ENCODE data around the gene C14orf180. TPM values are rescaled to one million over a fixed set of nuclear protein-coding genes. Genes with fewer than 3 reads are reported as not detected.

Gene C14orf180
- total RNA-seq, 1 donor from 2014 or later = not detected

DNA sequence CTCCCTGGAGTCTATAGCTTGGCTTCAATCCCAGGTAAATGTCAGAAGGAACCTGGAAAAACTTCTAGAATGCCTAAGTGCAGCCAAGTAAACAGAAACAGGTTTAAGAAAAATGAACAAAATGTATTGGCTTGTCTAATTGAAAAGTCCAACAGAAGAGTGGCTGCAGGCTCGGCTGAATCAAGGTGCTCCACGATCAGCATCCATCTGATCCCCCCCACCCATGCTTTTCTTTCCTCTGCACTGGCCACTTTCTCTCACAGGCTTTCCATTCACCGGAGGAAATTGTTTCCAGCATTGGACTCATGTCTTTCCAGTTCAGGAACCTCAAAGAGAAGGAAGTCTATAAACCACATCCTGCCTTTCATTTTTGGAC is 42.0 kb upstream of the C14orf180 start:
- Mint-ChIP-seq H3K27ac (no peak overlapping the region), H3K27me3 (ENCODE audit: insufficient read depth, low read depth) (peaks cover 4% of the 10 kb centered on the region), H3K4me3 (no peak overlapping the region), H3K4me1 (no peaks in the 10 kb centered on the region), H3K36me3 (no peaks in the 10 kb centered on the region), H3K9me3 (no peaks in the 10 kb centered on the region)
- TF ChIP-seq, protein P1, sequence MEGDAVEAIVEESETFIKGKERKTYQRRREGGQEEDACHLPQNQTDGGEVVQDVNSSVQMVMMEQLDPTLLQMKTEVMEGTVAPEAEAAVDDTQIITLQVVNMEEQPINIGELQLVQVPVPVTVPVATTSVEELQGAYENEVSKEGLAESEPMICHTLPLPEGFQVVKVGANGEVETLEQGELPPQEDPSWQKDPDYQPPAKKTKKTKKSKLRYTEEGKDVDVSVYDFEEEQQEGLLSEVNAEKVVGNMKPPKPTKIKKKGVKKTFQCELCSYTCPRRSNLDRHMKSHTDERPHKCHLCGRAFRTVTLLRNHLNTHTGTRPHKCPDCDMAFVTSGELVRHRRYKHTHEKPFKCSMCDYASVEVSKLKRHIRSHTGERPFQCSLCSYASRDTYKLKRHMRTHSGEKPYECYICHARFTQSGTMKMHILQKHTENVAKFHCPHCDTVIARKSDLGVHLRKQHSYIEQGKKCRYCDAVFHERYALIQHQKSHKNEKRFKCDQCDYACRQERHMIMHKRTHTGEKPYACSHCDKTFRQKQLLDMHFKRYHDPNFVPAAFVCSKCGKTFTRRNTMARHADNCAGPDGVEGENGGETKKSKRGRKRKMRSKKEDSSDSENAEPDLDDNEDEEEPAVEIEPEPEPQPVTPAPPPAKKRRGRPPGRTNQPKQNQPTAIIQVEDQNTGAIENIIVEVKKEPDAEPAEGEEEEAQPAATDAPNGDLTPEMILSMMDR (IDR thresholded peaks at IDR 0.05) = no peak
- TF ChIP-seq EZH2 (IDR thresholded peaks at IDR 0.05) (no peak), EZH2phosphoT487 (IDR thresholded peaks at IDR 0.05) (no peak)
- Histone ChIP-seq H3K4me3 (no peak overlapping the region), H3K79me2 (ENCODE audit: low read depth) (no peaks in the 10 kb centered on the region), H3K27ac (no peak overlapping the region), H4K20me1 (ENCODE audit: low read depth) (no peaks in the 10 kb centered on the region), H3F3A (ENCODE audit: low read depth) (no peaks in the 10 kb centered on the region), H3K4me1 (no peaks in the 10 kb centered on the region), H3K4me2 (no peak overlapping the region), H3K9me3 (ENCODE audit: low read depth) (no peaks in the 10 kb centered on the region), H3K36me3 (no peaks in the 10 kb centered on the region), H3K9ac (no peak overlapping the region), H2AFZ (replicated peaks) (no peak overlapping the region), H3K27me3 (no peaks in the 10 kb centered on the region)
- DNase-seq (ENCODE audit: low spot score) = no peak

DNA sequence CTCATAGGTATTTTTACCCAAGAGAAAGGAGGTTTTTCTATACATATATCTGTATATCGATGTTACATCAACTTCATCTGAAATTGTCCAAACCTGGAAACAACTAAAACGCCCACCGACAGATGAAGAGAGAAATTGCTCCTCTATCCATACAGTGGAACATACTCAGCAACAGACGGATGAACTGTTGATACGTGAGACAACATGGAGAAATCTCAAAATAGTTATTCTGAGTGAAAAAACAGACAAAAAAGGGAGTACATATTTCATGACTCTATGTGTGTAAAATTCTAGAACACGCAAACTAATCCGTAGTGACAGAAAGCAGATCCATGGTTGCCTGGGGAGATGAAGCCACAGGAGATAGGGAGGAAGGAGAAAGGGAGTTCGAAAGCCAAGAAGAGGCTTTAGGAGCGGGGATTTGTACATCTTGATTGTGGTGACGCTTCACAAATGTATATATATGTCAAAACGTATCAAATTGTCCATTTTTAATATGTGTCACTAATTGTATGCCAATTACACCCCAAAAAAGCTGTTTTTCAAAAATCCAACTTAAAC is 37.6 kb upstream of the C14orf180 start:
- H4K20me1 ChIP-seq (ENCODE audit: low read depth) = no peaks in the 10 kb centered on the region
- no peaks in the 10 kb centered on the region for H3K9me3 Mint-ChIP-seq
- H3K27me3 ChIP-seq = no peaks in the 10 kb centered on the region
- no peak for DNase-seq (ENCODE audit: low spot score)
- TF ChIP-seq EZH2phosphoT487 (IDR thresholded peaks at IDR 0.05) (no peak), EZH2 (IDR thresholded peaks at IDR 0.05) (no peak)
- TF ChIP-seq, protein P1 (IDR thresholded peaks at IDR 0.05) = no peak
- no peaks in the 10 kb centered on the region for H3F3A ChIP-seq (ENCODE audit: low read depth)
- H3K4me3 ChIP-seq = no peak overlapping the region
- peaks cover 7% of the 10 kb centered on the region for H3K4me1 Mint-ChIP-seq
- H3K9me3 ChIP-seq (ENCODE audit: low read depth) = no peaks in the 10 kb centered on the region
- H3K27ac ChIP-seq = no peak overlapping the region
- no peak overlapping the region for H3K4me3 Mint-ChIP-seq
- peaks cover 2% of the 10 kb centered on the region for H3K27me3 Mint-ChIP-seq (ENCODE audit: insufficient read depth, low read depth)
- H3K79me2 ChIP-seq (ENCODE audit: low read depth) = no peaks in the 10 kb centered on the region
- no peak overlapping the region for H3K27ac Mint-ChIP-seq
- H3K9ac ChIP-seq = no peak overlapping the region
- H3K36me3 ChIP-seq = no peaks in the 10 kb centered on the region
- H3K4me1 ChIP-seq = no peaks in the 10 kb centered on the region
- no peaks in the 10 kb centered on the region for H3K36me3 Mint-ChIP-seq
- no peak overlapping the region for H2AFZ ChIP-seq (replicated peaks)
- no peak overlapping the region for H3K4me2 ChIP-seq

DNA sequence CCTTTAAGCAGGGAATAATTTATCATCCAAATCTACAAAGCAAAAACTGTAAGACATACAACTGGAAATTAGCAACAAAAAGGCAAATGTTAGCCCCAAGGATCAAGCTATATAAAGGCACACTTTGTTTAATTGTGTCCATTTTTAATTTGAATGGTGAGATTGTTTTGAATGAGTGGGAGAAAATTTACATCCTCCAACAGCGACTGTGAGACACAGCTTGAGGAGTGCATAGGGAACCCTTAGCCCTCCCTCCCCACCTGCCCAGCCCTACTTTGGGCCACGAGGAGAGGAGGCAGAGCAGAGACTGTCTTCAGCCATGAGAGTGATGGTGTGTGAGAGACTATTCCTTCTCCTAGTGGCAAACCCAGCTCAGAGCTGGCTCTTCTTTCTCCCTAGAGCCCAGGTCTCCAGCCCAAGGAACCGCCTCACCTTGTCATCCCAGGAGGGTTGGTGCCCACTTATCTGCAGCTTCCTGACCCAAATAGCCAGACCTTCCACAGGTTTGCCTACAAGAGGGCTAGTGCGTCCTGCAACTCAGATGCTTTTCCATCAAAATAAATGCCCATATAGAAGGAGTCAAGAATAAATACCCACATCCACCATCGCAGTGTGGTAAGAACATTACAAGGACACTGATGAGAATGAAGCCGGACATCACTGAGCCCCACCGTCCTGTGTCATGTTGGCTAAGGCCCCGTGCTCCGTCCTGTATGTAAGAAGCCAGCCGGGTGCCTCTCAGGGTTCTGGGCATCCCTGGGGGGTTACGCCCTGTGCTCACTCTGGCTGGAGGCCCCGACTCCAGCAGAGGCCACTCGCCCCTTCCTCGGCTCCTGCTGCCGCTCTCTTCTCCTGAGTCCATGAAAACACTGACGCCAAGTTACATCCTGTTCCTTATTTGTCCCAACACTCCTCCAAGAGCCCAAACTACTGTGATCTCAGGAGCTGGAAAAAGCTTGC is 36.4 kb upstream of the C14orf180 start:
- Histone ChIP-seq H3K9me3 (ENCODE audit: low read depth) (no peaks in the 10 kb centered on the region), H3K79me2 (ENCODE audit: low read depth) (no peaks in the 10 kb centered on the region), H3F3A (ENCODE audit: low read depth) (no peaks in the 10 kb centered on the region), H4K20me1 (ENCODE audit: low read depth) (no peaks in the 10 kb centered on the region), H3K9ac (no peak overlapping the region), H3K4me2 (no peak overlapping the region), H3K27me3 (no peaks in the 10 kb centered on the region), H3K4me3 (no peak overlapping the region), H2AFZ (replicated peaks) (no peak overlapping the region), H3K4me1 (no peaks in the 10 kb centered on the region), H3K36me3 (no peaks in the 10 kb centered on the region), H3K27ac (no peak overlapping the region)
- Mint-ChIP-seq H3K4me3 (no peak overlapping the region), H3K9me3 (no peaks in the 10 kb centered on the region), H3K27me3 (ENCODE audit: insufficient read depth, low read depth) (peaks cover 2% of the 10 kb centered on the region), H3K27ac (no peak overlapping the region), H3K36me3 (no peaks in the 10 kb centered on the region), H3K4me1 (peaks cover 7% of the 10 kb centered on the region)
- DNase-seq (ENCODE audit: low spot score) = no peak
- TF ChIP-seq EZH2 (IDR thresholded peaks at IDR 0.05) (no peak), EZH2phosphoT487 (IDR thresholded peaks at IDR 0.05) (no peak)
- TF ChIP-seq, protein P1 (IDR thresholded peaks at IDR 0.05) = no peak

Data from neural progenitor cell (in vitro differentiated cells).